Esophagus squamous epithelium (tissue), 4 donors: Measurements from ENCODE around the gene BMP2.

ENCODE experiments used
- CTCF ChIP-seq, 6 experiments: fragments of 450-650 bp in 4 of 6; fragments of 200-600 bp in 2 of 6; sonication (generic) in 2 of 6; IDR thresholded peaks; one replicate each; pipeline ENCODE4 v1.5.1; 2016 to 2019; ENCODE audit warnings: antibody characterized with exemption in 6 of 6, mild to moderate bottlenecking in 4 of 6, moderate library complexity in 4 of 6
- POLR2A ChIP-seq, 4 donors: fragments of 450-650 bp; IDR thresholded peaks; one replicate each; pipeline ENCODE4 v1.6.1; 2017; ENCODE audit warnings: antibody characterized with exemption in 4 of 4, mild to moderate bottlenecking in 4 of 4, moderate library complexity in 3 of 4

- TF ChIP-seq CTCF (IDR thresholded peaks at IDR 0.05) (peak in 5 of 6 experiments; percentile 13 to 62 (median 53)), POLR2A (IDR thresholded peaks at IDR 0.05) (no peak)
These were observed 1.9 kb upstream of the BMP2 start for GRCh38 chr20:6765469-6766058.
